HUES6 (cell line): ENCODE measurements around the gene FN3K.

ENCODE experiments used
- H3K27ac ChIP-seq: 2 replicates; pipeline ENCODE4 v1.7.0; 2013; ENCODE audit warnings: low read depth, mild to moderate bottlenecking, low read length, inconsistent platforms
- H3K27me3 ChIP-seq: 2 replicates; pipeline ENCODE4 v1.6.1; 2013; ENCODE audit warnings: low read length; ENCODE audit not compliant: control insufficient read depth, insufficient read depth
- H3K36me3 ChIP-seq: 2 replicates; pipeline ENCODE4 v1.6.1; 2013; ENCODE audit warnings: low read length; ENCODE audit not compliant: control insufficient read depth, insufficient read depth
- H3K4me1 ChIP-seq: 2 replicates; pipeline ENCODE4 v1.6.1; 2013; ENCODE audit warnings: low read length; ENCODE audit not compliant: control insufficient read depth, insufficient read depth
- H3K4me3 ChIP-seq: 2 replicates; pipeline ENCODE4 v1.5.1; 2013; ENCODE audit warnings: low read depth, low read length
- H3K9ac ChIP-seq: one replicate; pipeline ENCODE4 v1.6.1; 2013; ENCODE audit warnings: mild to moderate bottlenecking, low read length
- H3K9me3 ChIP-seq: 2 replicates; pipeline ENCODE4 v1.6.1; 2013; ENCODE audit warnings: low read depth, low read length; ENCODE audit not compliant: control insufficient read depth, insufficient read depth

Gene FN3K

GRCh38 chr17:82704886-82705285 lies 30.5 kb upstream of the FN3K start:
- no peak overlapping the region for H3K9ac ChIP-seq
- no peaks in the 10 kb centered on the region for H3K9me3 ChIP-seq
- H3K4me1 ChIP-seq = no peaks in the 10 kb centered on the region
- no peak overlapping the region for H3K4me3 ChIP-seq
- H3K27me3 ChIP-seq = peaks cover 12% of the 10 kb centered on the region
- no peak overlapping the region for H3K27ac ChIP-seq
- H3K36me3 ChIP-seq = no peaks in the 10 kb centered on the region

- H3K4me3 ChIP-seq = no peak overlapping the region
Observed at GRCh38 chr17:82705756-82706155, 29.7 kb upstream of the FN3K start.

GRCh38 chr17:82709024-82709675 lies 26.3 kb upstream of the FN3K start:
- H3K4me3 ChIP-seq = no peak overlapping the region
- no peaks in the 10 kb centered on the region for H3K4me1 ChIP-seq
- no peak overlapping the region for H3K9ac ChIP-seq
- no peaks in the 10 kb centered on the region for H3K9me3 ChIP-seq
- no peak overlapping the region for H3K27ac ChIP-seq
- H3K36me3 ChIP-seq = no peaks in the 10 kb centered on the region
- peaks cover 6% of the 10 kb centered on the region; the same call in 1 of the 2 replicates for H3K27me3 ChIP-seq

More at GRCh38 chr17:82705756-82706155, 29.7 kb upstream of the FN3K start:
- no peak overlapping the region for H3K27ac ChIP-seq
- peaks cover 3% of the 10 kb centered on the region; the same call in 1 of the 2 replicates for H3K27me3 ChIP-seq
- H3K36me3 ChIP-seq = no peaks in the 10 kb centered on the region
- no peaks in the 10 kb centered on the region for H3K9me3 ChIP-seq
- no peak overlapping the region for H3K9ac ChIP-seq
- no peaks in the 10 kb centered on the region for H3K4me1 ChIP-seq

GRCh38 chr17:82709676-82710498 lies 25.5 kb upstream of the FN3K start:
- Histone ChIP-seq H3K9ac (no peak overlapping the region), H3K4me3 (no peak overlapping the region), H3K36me3 (no peaks in the 10 kb centered on the region), H3K27me3 (peaks cover 6% of the 10 kb centered on the region; the same call in 1 of the 2 replicates), H3K27ac (no peak overlapping the region), H3K4me1 (no peaks in the 10 kb centered on the region), H3K9me3 (no peaks in the 10 kb centered on the region)

GRCh38 chr17:82710499-82711232 lies 24.7 kb upstream of the FN3K start:
- Histone ChIP-seq H3K4me3 (no peak overlapping the region), H3K27me3 (peaks cover 8% of the 10 kb centered on the region; the same call in 1 of the 2 replicates), H3K36me3 (no peaks in the 10 kb centered on the region), H3K27ac (no peak overlapping the region), H3K9me3 (no peaks in the 10 kb centered on the region), H3K4me1 (peaks cover under 1% of the 10 kb centered on the region; the same call in 1 of the 2 replicates), H3K9ac (no peak overlapping the region)

GRCh38 chr17:82713071-82713723 lies 22.2 kb upstream of the FN3K start:
- Histone ChIP-seq H3K36me3 (no peaks in the 10 kb centered on the region), H3K27ac (no peak overlapping the region), H3K4me3 (no peak overlapping the region), H3K9me3 (no peaks in the 10 kb centered on the region), H3K9ac (no peak overlapping the region), H3K4me1 (peaks cover 6% of the 10 kb centered on the region), H3K27me3 (peaks cover 10% of the 10 kb centered on the region; the same call in 1 of the 2 replicates)

- peaks cover 6% of the 10 kb centered on the region for H3K4me1 ChIP-seq
- H3K27me3 ChIP-seq = peaks cover 10% of the 10 kb centered on the region; the same call in 1 of the 2 replicates
- H3K4me3 ChIP-seq = peak within 1 kb of the TSS; percentile 99
- H3K9ac ChIP-seq = peak within 1 kb of the TSS; percentile 82
- no peak within 1 kb of the TSS for H3K27ac ChIP-seq
- H3K9me3 ChIP-seq = no peaks in the 10 kb centered on the region
- H3K36me3 ChIP-seq = peaks cover 21% of the 10 kb centered on the region
Observed at GRCh38 chr17:82716203-82717010, 19.0 kb upstream of the FN3K start, which contains the start of gene FN3KRP. Gene FN3KRP, plus strand, starts transcription at chr17:82716706. Its CDS starts 50 bp downstream, at chr17:82716756.

- Histone ChIP-seq H3K4me1 (peaks cover 6% of the 10 kb centered on the region), H3K27me3 (peaks cover 3% of the 10 kb centered on the region; the same call in 1 of the 2 replicates), H3K9ac (no peak overlapping the region), H3K4me3 (no peak overlapping the region), H3K36me3 (peaks cover 33% of the 10 kb centered on the region), H3K27ac (no peak overlapping the region), H3K9me3 (no peaks in the 10 kb centered on the region)
Observed at GRCh38 chr17:82718986-82719685, 16.3 kb upstream of the FN3K start.

- Histone ChIP-seq H3K27ac (no peak overlapping the region), H3K4me3 (no peak overlapping the region), H3K27me3 (peaks cover 3% of the 10 kb centered on the region; the same call in 1 of the 2 replicates), H3K4me1 (peaks cover 6% of the 10 kb centered on the region), H3K36me3 (peaks cover 36% of the 10 kb centered on the region), H3K9me3 (no peaks in the 10 kb centered on the region), H3K9ac (no peak overlapping the region)
Observed at GRCh38 chr17:82720204-82720603, 15.2 kb upstream of the FN3K start.
